Fibroblast of skin of left biceps (primary cell): ENCODE measurements around the gene TMEM200B.
"Not testable (repeated sequence)": the region's sequence is repeated elsewhere in the genome, so short reads cannot be mapped to it uniquely, and the experiment has no call there.

Source experiments
- DNase-seq, 2 experiments: peaks; one replicate each; pipeline ENCODE4 v3.0.0-alpha.2; 2013; ENCODE audit warnings: low read depth in 2 of 2

The TMEM200B gene

DNA sequence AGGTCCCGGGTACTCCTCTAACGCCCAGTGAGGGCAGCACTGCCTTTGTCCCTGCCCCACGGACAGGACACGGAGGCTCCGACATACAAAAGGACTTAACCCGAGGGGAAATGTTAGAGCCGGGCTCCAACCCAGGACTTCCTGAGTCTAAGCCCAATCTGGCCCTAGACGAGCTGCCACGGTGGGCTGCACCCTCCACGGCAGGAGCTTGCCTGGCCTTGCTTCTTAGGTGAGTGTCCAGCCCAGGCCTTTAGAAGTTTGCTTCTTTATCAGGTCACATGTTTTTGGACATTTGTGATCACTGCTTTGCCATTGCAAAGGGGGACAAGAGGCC is 11.0 kb upstream of the TMEM200B start:
- DNase-seq, result no peak

GRCh38 chr1:29133861-29134694 is 10.4 kb upstream of the TMEM200B start:
- no peak for DNase-seq

GRCh38 chr1:29131056-29131455 is 7.4 kb upstream of the TMEM200B start:
- DNase-seq, result not testable (repeated sequence)

DNA sequence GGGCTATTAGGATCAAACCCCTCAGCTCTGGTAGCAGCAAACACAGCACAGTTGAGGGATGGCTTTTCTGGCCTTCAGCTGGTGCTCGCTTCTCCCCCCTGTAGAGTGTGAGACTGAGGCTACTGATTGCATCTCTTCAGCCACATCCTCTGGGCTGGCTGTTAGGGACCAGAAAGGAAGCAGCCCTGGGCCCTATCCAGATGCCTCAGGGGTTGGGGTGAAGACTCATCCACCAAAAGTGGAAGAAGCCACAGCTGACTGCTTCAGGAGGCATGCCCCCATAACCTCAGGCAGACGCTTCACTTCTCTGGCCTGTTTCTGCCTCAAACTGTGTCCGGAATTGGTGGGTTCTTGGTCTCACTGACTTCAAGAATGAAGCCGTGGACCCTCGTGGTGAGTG is 6.2 kb upstream of the TMEM200B start:
- DNase-seq, result no peak

DNA sequence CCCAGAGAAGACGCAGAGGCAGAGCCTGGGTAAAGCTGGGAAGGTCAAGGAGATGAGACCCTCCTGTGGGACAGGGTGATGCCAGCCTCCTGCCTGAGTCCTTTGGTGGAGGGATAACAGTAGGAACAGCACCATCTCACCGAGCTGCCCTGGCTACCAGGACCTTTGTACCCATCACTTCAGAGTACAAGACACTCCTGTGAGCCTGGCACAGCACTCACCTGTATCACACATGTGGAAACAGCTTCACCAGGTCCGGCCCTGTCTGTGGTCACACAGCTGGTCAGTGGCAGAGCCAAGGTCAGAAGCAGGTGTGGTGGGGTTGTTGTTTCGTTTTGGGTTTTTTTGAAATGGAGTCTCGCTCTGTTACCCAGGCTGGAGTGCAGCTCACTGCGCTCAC is 5.0 kb upstream of the TMEM200B start:
- DNase-seq, result no peak

GRCh38 chr1:29126198-29126597 is 2.5 kb upstream of the TMEM200B start:
- DNase-seq, result no peak

- no peak for DNase-seq
These were observed 2.1 kb upstream of the TMEM200B start for GRCh38 chr1:29125788-29126187.

DNA sequence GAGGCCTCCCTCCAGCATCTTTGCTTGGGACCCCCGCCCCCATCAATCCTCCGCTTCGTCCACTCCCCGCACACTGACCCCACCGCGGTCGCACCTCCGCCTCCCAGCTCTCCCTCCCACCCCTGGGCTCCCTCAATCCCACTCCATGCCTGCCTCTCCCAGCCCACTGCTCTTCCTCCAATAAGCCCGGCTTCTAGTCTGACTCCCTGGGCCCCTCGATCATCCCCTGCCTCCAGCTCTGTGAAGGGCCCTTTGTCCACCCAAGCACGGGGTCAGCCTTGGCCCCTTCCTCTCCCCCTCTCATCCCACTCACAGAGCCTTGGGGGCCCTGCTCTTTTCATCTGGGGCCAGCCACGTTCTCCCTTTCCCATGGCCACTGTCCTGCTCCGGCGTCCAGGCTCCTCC is 1.5 kb upstream of the TMEM200B start:
- DNase-seq, result no peak

DNA sequence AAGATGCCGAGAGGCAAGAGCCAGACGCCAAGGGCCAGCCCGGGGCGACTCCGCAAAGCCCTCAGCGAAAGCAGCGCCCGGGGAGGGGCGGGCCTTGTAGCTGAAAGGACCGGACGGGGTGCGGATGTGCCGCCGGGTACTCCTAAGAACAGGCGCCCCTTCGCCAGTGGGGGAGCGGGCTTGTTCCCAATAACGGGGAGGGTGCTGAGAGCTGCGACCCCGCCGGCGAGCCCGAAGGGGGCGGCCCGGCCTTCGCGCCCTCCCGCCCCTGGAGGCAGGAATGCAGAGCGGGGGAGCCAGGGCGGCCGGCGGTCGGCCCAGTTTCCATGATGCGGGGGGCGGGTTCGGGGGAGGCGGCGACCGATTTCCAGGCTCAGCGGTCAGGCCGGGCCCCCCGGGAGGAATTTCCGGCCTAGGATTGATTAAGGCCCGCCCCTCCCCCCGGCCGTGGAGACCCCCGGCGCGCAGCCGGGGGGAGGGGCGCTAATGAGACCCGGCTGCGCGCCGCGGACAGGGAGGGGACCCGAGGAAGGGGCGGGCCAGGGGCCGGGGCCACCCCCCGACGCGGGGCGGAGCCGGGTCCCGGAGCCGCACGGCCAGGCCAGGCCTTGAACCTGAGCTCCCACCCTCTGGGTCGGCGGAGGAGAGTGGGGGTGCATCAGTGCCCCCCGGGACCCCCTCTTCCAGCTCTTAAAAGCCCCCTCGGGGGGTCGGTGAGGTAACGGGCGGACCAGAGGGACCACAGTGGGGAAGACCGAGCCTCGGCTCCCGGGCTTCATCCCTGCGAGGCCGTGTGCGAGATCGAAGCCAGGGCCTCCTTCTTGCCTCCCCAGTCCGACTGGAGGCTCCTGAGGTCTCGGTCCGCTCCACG is 898 bp upstream of the TMEM200B start:
- DNase-seq, result peak; percentile 72 to 77

DNA sequence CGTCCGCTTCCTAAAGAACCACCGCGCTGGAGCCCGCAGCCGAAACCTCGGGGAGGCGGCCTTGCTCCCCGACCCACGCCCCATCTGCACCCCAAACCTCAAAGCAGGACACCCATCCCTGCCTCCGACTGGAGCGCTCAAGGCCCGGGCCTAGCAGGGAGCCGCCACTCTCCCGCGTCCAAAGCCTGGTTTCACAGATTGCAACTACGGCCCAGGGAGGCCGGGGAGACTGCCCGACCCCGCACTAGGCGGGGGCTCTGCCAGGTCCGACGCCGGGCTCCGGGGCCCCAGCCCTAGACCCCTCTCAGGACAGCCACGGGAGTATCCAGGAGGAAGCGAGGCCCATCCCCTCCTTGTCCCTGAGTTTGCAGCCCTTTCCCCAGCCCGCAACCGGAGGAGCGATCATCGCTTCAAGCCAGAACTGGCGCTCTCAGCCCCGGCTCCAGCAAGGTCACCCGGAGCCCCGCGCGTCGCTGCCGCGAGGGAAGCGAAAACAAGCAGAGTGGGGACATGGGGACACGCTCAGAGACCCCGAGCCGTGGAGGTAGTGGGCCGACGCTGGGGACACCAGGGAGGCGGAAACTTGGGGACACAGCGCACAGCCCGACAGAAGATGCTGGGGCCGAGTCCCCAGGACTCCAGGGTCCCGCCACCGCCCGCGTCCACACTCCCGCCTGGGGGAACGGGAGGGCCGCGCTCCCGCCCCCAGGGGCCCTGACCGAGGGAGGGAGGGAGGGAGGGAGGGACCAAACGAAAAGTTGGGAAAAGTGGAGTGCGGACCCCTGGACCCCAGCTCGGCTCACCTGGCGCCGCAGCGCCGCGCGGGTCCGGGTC is 433 bp downstream of the TMEM200B start:
- DNase-seq, result no peak

DNA sequence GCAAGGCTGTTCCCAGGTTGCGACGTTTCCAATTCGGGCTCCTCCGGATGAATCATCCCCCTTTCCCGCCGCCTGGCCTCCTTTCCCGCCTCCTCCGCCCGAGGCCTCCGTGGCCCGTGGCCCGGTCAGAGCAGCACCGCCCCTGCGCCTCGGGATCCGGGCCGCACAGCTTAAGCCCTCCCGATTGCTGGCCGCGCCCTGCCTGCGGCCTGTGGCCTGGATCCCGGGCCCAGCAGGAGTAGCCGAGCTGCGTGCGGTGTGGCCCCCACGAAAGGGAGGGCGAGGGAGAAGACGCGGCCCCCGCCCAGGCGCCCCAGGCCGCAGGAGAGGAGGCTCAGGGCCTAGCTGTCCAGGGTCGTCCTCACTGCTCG is 1.0 kb downstream of the TMEM200B start:
- peak in 1 of 2 experiments; percentile 31 for DNase-seq

DNA sequence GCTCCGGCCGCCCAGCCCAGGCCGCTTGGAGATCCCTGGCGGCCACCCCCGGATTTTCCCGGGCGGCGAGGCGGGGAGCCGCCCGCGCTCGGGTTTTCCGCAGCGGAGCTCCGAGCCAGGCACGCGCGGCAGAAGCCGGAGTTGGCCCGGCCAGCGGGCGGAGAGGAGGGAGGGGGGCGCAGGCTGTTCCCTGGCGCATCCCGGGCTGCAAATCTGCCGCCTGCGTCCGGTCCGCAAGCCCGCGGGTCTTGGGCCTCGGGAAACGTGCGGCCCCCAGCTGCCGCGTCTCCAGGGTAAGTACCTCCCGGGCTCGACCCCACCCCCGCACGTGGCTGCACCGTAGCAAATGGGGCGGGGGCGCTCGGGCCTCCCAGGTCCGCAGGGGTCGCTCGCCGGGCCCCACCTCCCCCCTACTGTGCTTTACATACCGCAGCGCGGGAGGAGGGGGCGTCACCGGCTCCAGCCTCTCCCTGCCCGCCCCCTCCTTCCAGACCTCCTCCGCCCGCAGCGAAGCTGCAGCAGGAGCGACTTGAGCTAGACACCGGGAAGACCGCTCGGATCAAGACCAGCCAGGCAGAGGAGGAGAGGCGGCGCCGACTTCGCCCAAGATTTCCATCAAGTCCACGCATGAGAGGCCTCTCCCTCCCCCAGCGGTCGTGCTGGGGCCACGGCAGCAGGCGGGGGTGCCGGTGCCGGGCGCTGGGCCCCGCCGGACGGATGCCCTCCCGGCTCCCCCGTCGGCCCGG is 1.6 kb downstream of the TMEM200B start:
- no peak for DNase-seq

DNA sequence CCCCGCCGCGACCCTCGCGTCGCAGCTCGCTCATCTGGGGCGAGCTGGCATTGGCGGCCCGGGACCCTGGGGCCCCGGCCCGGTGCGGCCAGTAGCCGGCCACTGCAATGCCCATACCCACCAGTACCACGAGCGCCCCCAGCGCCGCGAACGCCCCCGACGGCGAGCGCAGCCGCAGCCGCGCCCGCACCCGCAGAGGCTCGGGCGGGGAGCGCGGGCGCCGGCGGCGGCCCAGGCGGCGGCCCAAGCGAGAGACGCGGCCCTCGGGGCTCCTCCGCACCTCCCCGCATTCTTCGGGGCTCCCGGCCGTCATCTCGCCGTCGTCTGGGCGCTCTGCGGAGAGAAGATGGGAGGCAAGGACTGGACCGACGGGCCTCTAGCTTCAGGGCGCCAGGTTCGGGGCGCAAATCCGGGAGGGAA is 2.2 kb downstream of the TMEM200B start:
- no peak for DNase-seq

- no peak for DNase-seq
These were observed 2.7 kb downstream of the TMEM200B start for GRCh38 chr1:29120947-29121485.

DNA sequence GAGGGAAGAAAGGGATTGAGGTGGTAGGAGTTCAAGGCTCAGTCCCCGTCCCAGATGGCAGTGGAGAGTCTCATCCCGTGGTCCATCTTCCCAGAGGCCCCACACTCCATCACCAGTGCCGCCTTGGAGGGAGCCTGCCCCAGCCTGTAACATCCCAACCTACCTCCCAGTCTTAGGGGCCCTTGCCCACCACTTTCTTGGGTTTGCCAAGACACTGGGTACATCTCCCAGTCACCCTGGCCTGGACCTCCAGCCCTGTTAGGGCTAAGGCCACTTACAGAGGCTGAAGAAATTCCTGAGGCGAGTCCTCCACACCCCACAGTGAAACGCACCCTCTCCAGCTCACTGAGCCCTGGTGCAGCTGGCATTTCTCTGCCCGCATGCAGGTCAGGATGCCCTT is 3.3 kb downstream of the TMEM200B start:
- no peak for DNase-seq

DNA sequence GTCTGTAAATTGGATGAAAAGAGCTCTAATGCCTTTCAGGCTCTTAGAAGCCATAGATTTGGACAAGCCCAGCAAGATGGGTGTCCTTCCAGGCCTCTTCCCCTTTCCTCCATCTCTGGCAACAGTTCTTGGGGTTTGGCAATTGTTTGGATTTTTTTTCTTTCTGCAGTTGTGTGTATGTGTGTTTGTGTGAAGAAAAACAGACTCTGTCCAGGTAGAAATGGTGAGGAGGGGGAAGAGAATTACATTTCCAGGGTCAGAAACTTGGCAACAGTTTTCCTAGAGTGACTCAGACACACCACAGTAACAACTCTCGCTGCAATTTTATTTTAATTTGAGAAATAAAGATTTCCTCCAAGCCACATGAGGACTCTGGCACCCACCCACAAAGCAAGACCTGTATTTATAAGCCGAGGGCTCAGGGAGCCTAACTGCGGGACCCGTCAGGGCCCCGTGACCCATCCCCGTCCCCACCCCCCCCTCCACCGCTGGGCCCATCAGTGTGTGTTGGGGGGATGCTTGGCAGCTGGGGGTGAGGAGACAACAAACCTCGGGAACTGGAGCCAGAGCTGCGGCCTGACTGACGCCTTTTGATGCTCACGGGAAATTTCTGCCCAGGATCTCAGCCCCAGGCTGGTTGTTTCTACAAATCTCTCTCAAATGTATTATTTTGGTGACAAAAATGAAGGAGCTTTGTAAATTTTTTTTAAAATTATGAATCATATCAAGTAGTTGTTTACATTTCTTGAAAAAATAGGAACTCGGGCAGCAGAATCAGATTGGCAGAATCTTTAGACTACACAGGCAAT is 4.4 kb downstream of the TMEM200B start:
- DNase-seq, result no peak

DNA sequence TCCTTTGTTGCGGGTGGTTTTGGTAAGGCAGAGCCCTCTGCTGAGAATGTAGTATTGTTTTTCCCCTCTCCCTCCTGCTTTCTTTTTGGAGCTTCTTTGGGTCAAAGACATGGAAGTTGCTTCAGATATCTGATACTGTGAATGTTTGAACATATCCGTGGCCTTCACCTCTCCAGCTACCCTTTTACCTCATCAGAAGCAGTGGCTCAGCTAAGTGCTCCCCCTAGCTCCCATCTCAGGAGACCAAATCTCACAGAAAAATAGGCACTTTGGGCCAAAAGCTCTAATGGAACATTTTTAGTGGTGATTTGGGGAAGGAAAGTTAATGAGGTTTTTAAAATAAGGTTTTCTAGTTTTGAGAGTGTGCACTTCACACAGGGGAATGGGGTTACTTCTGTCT is 6.3 kb downstream of the TMEM200B start:
- DNase-seq, result no peak

- no peak for DNase-seq
These were observed 9.0 kb downstream of the TMEM200B start for GRCh38 chr1:29114654-29115053.

DNA sequence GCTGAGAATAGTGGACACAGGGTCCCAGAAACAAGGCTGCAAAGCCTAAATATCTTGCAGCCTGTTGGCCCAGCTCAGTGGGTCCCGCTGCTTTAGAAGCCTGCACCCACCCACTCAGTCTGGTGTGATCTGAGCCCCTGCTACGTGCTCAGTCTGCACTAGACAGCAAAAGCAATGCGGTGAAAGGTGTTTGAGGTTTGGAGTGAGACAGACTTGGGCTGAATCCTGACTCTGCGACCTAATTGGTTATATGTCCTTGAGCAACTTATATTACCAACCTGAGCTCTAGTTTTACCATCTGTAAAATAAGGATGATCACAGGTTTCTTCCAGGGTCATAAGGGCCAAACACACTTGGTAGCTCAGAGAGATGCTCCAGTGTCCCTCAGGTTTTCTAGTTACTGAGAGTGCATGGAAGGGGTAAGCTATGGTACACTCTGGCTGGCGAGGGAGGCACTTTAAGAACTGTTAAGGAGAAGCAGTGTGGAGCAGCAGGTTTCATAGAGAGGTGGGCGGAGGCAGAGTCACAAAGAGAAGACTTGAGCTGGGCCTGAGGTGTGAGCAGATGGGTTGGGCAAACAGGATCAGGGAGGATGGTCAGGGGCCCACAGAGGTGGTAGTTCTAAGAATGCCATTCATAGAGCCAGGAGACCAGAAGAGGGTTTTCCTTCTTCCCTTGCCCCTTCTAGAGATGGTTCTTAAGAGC is 10.1 kb downstream of the TMEM200B start:
- no peak for DNase-seq
